ENCODE measurements around the gene DNALI1.

GRCh38 chr1:37562984-37563383, 6.2 kb downstream of the DNALI1 start:
- TF ChIP-seq CTCF (IDR thresholded peaks at IDR 0.05; ENCODE audit: poor library complexity): no peak
- TF ChIP-seq EZH2phosphoT487 (IDR thresholded peaks at IDR 0.05; ENCODE audit: low read depth, severe bottlenecking, unreplicated experiment): no peak

All from hepatocyte (in vitro differentiated cells).